LoVo (cell line): ENCODE measurements around the gene NELFB.

ENCODE experiments used
- DNase-seq: peaks from one replicate; pipeline ENCODE4 v3.0.0-alpha.2; 2016; ENCODE audit warnings: low spot score

NELFB gene

GRCh38 chr9:137303151-137303892 is 48.2 kb downstream of the NELFB start:
- peak; percentile 48 for DNase-seq

- no peak for DNase-seq
Observed at GRCh38 chr9:137303893-137304382, 48.8 kb downstream of the NELFB start.

- DNase-seq = no peak
Observed at GRCh38 chr9:137304383-137305059, 49.4 kb downstream of the NELFB start.

- no peak for DNase-seq
Observed at GRCh38 chr9:137305060-137305797, 50.1 kb downstream of the NELFB start.

GRCh38 chr9:137305798-137306065 is 50.6 kb downstream of the NELFB start:
- no peak for DNase-seq

- DNase-seq = no peak
Observed at GRCh38 chr9:137306066-137306849, 51.1 kb downstream of the NELFB start.

GRCh38 chr9:137306850-137307254 is 51.7 kb downstream of the NELFB start:
- no peak for DNase-seq

DNA sequence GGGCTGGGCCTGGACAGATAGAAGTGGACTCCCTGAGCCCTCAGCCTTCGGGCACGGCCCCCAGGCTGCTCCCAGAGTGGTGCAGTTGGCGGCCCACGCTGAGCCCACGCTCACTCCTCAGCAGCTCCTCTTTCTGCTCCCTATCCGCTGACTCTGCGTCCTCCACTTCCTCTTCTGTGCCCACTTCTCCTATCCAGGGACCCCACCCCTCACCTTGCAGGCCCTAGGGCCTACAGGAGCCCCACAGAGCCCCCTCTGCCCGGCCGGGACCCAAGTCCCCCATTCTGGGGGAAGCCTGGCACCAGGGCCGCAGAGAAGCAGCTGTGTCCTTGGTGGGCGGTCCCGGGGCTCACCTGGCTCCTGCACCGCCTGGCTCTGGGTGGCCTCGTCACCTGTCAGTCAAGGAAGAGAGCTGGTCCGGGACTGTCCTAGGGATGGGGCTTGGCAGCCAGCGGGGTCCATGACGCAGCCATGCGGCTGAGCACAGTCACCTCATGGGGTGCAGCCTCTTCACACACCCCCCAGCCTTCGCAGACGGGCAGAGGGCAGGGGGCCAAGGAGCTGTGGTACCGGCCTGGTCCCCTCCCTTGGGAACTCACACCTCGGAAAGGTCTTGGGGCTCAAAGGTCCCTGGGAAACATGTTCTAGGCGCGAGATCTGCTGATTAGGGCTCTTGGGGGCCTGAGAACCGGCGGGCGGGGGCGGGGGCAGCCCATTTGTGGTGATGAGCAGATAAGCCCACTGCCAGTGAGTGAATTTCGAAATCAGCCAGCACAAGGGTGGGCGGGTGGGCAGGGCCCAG is 52.3 kb downstream of the NELFB start:
- DNase-seq = no peak

- no peak for DNase-seq
Observed at GRCh38 chr9:137308057-137308619, 53.0 kb downstream of the NELFB start.

- no peak for DNase-seq
Observed at GRCh38 chr9:137309368-137310188, 54.5 kb downstream of the NELFB start.

DNA sequence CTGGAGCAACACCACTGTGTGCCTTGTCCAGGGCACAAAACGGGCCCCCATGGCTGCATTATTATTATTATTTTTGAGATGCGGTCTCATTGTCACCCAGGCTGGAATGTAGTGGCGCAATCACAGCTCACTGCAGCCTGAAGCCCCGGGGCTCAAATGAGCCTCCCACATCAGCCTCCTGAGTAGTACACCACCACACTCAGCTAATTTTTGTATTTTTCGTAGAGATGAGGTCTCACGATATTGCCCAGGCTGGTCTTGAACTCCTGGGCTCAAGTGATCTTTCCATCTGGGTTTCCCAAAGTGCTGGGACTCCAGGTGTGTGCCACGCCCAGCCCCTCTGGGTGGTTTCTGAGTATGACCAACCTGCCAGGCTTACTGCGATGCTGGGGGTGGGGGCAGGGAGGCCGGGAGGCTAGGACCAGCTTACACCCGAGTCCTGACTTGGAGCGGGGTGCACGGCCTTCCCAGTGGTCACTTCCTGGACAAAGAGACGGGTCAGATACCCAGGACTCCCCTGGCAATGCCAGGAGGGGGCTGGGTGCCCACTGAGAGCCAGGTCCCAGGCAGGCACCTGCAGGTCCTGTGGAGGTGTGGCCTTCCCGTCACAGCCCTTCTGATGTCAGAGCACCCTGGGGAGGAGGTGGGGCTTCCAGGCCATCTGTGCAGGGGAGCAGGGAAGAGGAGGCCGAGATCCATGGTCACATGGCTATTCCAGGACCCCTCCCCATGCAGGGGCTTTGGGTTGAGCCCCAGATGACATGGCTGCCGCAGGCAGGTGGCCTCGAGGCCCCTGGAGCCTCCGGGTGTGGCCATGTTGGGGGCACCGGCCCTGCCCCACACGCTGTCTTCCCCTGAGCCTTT is 55.3 kb downstream of the NELFB start:
- no peak for DNase-seq

- DNase-seq = peak; percentile 88
Observed at GRCh38 chr9:137311171-137311985, 56.3 kb downstream of the NELFB start.

DNA sequence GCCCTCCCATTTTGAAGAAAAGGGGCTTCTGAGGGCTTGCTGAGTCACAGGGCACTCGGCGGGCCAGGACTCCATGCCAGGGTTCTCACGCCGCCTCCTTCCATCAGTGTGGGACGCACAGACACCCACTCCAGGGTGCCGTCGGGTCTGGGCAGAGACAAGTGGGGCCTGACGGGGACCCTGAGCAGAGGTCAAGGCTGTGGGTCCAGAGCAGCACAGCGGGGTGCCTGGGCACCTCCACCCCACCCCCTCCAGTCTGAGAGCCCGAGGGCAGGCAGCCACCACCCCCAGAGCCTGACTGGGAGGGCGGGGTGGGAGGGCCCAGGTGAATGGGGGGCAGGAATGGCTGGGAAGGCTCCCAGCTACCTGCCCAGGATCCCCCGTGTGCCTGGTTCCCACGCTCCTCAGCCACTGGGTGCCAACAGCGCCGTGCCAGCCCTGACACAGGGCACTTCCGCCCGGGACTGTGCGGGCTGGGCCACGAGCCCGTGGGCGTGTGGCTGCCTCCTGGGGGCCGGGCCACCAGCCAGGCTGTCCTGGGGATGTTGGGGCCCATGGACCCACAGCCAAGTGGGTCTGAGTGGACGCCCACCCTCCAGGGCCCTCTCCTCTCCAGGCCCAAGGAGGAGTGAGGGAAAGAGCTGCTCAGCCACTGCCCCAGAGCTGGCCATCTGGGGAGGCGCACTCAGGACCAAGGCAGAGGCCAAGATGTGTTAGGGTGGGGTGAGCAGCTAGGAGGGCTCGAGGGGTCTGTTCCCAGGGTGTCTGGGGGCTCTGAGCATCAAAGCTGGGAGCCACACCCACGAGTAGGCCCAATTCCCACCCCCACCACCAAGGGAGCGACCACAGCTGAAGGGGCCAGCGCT is 57.1 kb downstream of the NELFB start:
- no peak for DNase-seq

DNA sequence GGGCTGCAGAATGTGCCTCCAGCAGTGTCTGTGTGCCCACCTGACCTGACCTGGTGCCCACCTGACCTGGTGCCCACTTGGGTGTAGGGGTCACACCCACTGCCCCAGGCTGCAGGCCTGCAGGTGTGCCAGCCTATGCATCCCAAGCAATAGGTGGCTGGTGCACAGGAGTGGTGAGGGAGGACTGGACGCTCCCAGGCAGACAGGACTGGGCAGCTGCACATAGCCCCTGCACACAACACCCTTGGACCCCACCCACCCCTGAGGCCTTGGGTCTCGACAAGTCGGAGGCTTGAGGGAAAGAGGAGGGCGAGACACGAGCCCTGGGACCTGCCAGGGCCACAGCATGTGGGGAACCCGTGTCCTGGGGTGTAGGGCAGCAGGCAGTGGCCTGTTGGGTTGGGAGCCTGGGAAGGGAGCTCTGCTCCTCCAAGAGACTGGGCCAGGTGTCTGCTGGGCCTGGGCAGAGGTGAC is 57.8 kb downstream of the NELFB start:
- no peak for DNase-seq

- DNase-seq = no peak
Observed at GRCh38 chr9:137313326-137313936, 58.3 kb downstream of the NELFB start.

GRCh38 chr9:137313956-137314560 is 58.9 kb downstream of the NELFB start:
- no peak for DNase-seq
